K562 (cell line): Measurements from ENCODE around the gene FAM167B. TPM values are rescaled to one million over a fixed set of nuclear protein-coding genes. Genes with fewer than 3 reads are reported as not detected.

ENCODE experiments used
- CHD7 ChIP-seq: fragments of 200-600 bp; sonication (generic); IDR thresholded peaks from one replicate; pipeline ENCODE4 v1.6.1; 2012; ENCODE audit warnings: mild to moderate bottlenecking, low read depth, low read length, inconsistent platforms
- ETS1 ChIP-seq: conservative IDR thresholded peaks from 2 replicates; pipeline ENCODE4 v1.6.1; 2011; ENCODE audit warnings: low read depth, mild to moderate bottlenecking, low read length; ENCODE audit not compliant: control insufficient read depth
- HDAC8 ChIP-seq: fragments of 450-650 bp; IDR thresholded peaks from 2 replicates; pipeline ENCODE4 v1.6.1; 2016; ENCODE audit warnings: mild to moderate bottlenecking, missing genetic modification characterization, moderate library complexity, missing compliant biosample characterization
- HNRNPL ChIP-seq: fragments of 200-400 bp; formaldehyde crosslinking; IDR thresholded peaks from 2 replicates; pipeline ENCODE4 v1.6.1; 2017; ENCODE audit warnings: low read depth, mild to moderate bottlenecking, low read length
- KAT7 ChIP-seq: sonication (generic); formaldehyde crosslinking; IDR thresholded peaks from 2 replicates; pipeline ENCODE4 v1.8.0; 2022; ENCODE audit warnings: missing genetic modification reagents, mild to moderate bottlenecking, borderline replicate concordance
- NFE2 ChIP-seq: IDR thresholded peaks from 2 replicates; pipeline ENCODE4 v1.6.1; 2014; ENCODE audit warnings: antibody characterized with exemption, low read depth
- SREBF1 ChIP-seq: fragments of 150-350 bp; IDR thresholded peaks from 2 replicates; pipeline ENCODE4 v1.6.1; 2014; ENCODE audit warnings: antibody characterized with exemption, low read depth, low read length, borderline replicate concordance
- TAF9B ChIP-seq: fragments of 450-650 bp; IDR thresholded peaks from 2 replicates; pipeline ENCODE4 v1.6.1; 2018; ENCODE audit warnings: mild to moderate bottlenecking; ENCODE audit not compliant: partially characterized antibody
- TGIF2 ChIP-seq: sonication (generic); formaldehyde crosslinking; IDR thresholded peaks from 2 replicates; pipeline ENCODE4 v1.8.1; 2022; ENCODE audit warnings: mild to moderate bottlenecking, missing genetic modification reagents, moderate library complexity
- ZBTB1 ChIP-seq: sonication (generic); formaldehyde crosslinking; IDR thresholded peaks from 2 replicates; pipeline ENCODE4 v1.8.1; 2023; ENCODE audit warnings: missing genetic modification reagents, low read depth, mild to moderate bottlenecking, borderline replicate concordance
- ZC3H11A ChIP-seq: IDR thresholded peaks from 2 replicates; pipeline ENCODE4 v1.6.1; 2012; ENCODE audit warnings: low read depth, low read length, improper control_type of control experiment
- ZNF280B ChIP-seq: fragments of 250-450 bp; sonication (Bioruptor Pico); IDR thresholded peaks from 2 replicates; pipeline ENCODE4 v1.5.1; 2021; ENCODE audit warnings: mild to moderate bottlenecking
- polyA plus RNA-seq, 8 experiments: library from polyadenylated mRNA; depleted of rRNA in 4 of 8; stranded (reverse) in 5 of 8; unstranded in 3 of 8; fragments of >200 nt; fragmentation: Nextera tagmentation in 2 of 8; fragmentation: Illumina TruSeq in 1 of 8; extraction: Ambion mirVana in 2 of 8; extraction: Trizol in 1 of 8; gene quantifications; 2 replicates each; pipeline versions ENCODE4 v1.2.1 to v1.2.3, GENCODE V29; 2011 to 2014; ENCODE audit warnings: inconsistent platforms in 1 of 8, missing spikeins in 1 of 8
- total RNA-seq, 7 experiments: library from RNA; depleted of rRNA in 6 of 7; stranded (reverse); fragments of >200 nt in 6 of 7; fragmentation: Illumina TruSeq in 2 of 7; extraction: Trizol in 2 of 7; gene quantifications; 2 replicates each; pipeline versions ENCODE4 v1.2.1 to v1.2.3, GENCODE V29; 2011 to 2021; ENCODE audit warnings: low replicate concordance in 1 of 7

Gene FAM167B
- total and polyA plus RNA-seq, 9 of the 15 experiments (the other 6 are each of a cell fraction or from before 2014, with no cell fraction given) = not detected

GRCh38 chr1:32247983-32248889, 1.2 kb downstream of the FAM167B start (continued):
- TF ChIP-seq ETS1 = peak; percentile 63; the same call in 1 of the 2 replicates
- TF ChIP-seq TGIF2 (CRISPR knock-in tag) = no peak
- 0 out of 2 replicates have a peak, but pooled peaks have one; percentile 49 for TF ChIP-seq HDAC8 (tag)
- no peak for TF ChIP-seq SREBF1
- no peak for TF ChIP-seq NFE2
- TF ChIP-seq ZC3H11A = peak; percentile 60; the same call in 1 of the 2 replicates
- no peak for TF ChIP-seq TAF9B
- no peak for TF ChIP-seq ZBTB1
- no peak for TF ChIP-seq KAT7 (CRISPR knock-in tag)
- no peak for TF ChIP-seq CHD7
- TF ChIP-seq ZNF280B (CRISPR knock-in tag) = no peak
- TF ChIP-seq HNRNPL = peak; percentile 38; the same call in 1 of the 2 replicates
